ENCODE results near the gene GLRX5.

GLRX5 gene

DNA sequence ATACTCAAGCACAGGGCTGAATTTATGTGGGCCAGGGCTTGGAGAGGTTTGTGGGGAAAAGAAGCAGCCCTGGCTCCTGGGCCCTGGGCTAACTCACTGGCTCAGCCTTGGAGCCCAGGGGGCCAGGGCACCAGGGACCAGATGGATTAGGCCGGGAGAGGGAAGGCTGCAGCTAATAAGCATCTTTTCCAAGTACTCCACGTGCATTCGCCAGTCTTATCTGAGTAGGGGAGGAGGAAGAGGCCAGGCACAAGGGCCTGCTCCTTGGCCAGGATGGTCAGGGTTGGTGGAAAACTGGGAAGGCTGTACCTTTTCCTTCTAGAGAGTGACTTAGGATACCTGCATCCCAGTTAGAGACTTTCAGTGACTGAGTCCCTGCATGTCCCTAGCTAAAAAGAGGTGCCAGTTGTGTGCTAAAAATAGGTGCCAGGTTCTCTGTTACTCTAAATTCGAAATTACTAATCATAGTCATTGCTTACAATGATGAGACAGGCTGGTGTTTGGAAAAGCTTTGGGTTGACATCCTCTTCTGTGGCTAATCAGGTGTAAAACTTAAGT lies 1.3 kb downstream of the GLRX5 start:
- DNase-seq (ENCODE audit: low read depth): no peak

DNA sequence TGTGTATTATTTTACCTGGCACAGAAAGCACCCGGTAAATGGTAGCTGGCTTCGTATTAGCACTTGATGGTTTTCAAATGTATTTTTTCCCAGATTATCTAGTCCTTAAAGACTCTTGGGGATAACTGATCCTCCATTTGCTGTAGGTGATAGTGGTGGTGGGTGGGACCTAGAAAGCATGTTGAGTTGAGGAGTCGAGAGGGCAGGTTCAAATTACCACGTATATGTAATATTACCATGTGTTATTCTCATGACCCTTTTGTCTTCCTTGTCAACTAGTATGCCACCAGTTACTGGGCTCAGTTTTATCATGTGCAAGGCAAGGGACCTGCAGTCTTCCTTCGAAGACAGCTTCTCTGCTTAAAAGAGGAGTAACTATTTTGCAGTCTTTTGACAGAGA lies 1.8 kb downstream of the GLRX5 start:
- no peak for DNase-seq (ENCODE audit: low read depth)

DNA sequence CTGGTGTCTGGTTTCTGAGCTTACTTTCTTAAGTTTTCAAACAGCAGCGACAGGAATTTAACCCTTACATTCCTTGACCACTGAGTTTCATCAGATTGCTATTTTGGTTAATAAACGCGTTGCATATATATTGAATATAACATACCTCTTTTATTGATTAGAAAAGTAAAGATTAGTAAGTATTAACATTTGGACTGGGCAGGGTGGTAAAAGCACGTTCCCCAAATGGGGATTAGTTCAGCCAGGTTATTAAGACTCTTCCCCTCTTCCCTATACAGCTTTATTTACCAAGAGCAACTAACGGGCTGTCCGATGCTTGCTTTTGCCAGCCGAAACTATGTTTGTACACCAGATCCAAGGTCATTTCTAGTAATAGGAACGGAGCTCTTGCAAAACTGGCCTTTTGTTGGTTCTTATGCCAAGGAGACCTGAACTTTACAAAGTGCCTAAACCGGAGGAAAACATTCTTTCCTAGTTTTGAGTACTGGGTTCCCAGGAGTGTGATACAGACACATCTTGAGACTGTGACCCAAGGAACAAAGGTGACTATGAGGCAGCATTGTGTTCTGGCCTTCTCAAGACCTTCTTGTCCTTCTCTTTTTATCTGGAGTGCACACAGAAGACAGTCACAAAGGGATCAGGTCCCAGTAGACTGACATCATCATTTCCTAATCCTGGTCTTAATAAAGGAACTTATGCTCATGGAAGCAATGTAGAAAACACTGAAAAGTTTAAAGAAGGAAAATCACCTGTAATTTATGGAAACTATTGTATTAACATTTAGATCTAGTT lies 2.6 kb downstream of the GLRX5 start:
- DNase-seq (ENCODE audit: low read depth): no peak

DNA sequence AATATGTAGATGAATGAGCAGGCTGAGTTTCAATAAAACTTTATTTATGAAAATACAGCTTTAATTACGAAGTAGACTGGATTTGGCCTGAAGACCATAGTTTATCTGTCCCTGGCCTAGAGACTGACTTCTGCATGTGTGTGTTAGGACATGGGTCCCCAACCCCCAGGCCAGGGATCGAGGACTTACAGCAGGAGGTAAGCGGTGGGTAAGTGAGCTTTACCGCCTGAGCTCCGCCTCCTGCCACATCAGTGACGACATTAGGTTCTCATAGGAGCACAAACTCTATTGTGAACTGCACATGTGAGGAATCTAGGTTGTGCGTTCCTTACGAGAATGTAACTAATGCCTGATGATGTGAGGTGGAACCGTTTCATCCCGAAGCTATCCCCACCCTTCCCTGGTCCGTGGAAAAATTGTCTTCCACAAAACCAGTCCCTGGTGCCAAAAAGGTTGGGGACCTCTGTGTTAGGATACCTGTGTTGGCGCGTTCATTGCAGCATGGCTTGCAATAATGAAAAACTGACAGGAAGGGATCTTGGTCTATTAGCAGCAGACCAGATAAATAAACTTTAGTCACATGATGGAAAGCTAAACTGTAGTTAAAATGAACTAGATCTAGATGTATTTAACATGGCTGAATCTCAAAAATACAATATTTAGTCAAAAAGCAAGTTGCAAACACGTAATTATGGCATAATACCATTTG lies 4.1 kb downstream of the GLRX5 start:
- no peak for DNase-seq (ENCODE audit: low read depth)

DNA sequence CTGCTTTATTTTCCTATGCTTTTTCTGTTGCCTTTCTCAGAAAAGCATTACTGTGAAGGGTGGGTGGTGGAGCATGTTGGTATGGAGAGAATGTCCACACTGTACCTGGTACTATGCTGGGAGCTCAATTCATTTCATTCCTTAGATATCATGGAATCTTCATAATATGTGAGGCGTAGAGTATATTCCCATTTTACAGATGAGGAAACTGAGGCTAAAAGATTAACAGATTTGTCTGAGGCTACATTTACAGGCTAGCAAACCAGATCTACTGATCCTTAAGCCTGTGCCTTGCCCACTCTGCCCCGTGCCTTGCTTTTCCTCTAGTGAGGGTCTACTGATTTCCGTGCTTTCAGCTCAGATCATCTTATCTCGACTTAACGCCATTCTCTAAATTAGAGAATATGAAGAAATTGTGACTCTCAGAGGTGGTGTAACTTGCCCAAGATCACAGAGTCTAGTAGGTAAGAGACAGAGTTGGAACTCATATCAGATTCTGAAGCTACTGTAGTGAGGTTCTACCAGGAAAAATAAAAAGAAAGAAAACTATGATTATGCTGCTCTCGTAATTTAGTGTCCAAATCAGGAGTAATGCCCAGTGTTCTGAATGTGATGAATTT lies 5.5 kb downstream of the GLRX5 start:
- no peak for DNase-seq (ENCODE audit: low read depth)

DNA sequence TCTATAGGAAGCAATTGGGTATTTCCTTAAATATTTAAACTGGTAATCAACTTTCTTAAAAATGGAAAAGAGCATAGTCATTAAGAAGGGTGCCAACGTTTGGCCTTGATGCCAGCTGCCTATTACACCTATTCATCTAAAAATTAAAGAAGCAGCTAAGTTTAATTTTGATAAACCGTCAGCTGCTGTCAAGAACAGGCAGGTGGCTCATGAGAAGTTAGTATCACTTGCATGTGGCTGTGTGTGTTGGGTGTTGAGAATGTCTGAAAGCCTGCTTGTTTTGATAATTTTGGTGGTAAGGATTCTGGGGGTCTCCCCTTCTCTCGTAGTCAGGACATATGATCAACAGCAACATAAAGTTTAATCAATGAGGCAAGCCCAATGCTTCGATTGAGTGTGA lies 6.5 kb downstream of the GLRX5 start:
- DNase-seq (ENCODE audit: low read depth): no peak

DNA sequence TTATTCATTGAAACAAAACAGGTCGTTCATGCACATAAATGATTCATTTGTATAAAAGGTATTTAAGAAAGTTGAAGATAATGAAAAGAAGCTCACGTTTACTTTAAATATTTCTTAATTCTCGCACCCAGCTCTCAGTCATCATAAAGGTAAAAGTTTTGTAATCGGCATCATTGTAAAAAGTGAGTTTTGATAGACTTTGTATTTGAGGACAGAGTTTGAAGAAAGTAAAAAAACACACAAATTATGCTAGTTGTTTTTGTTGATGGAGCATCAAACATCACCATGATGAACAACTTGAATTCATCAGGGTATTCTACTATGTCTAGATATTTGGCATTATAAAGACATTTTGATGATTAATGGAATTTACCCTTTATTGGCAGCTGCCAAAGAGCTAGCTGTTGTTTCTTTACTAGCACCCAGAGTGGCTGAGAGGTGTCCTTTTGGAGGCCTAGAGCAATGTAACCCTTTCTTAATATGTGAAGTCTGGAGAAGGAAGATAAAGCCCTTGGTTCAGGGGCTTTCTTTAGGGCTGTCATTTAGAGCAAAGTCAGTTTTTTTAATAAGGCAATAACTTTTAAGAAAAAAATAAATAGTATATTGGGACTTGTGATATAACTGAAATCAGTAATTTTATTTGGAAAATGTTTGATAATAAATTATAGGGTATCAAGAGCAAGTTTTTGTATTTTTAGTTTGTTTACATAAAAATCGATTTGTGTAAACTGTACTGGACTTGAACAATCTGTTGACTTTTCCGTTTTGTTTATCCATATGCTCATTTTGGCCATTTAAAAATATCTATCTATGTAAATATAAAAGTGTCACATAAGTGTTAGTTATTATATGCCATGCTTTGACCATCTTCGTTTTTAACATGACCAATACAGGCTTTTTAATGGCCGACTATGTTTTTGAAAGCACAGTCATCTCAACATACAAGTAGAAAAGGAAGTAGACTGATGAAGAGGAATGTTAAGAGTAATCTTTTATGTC lies 7.4 kb downstream of the GLRX5 start:
- no peak for DNase-seq (ENCODE audit: low read depth)

DNA sequence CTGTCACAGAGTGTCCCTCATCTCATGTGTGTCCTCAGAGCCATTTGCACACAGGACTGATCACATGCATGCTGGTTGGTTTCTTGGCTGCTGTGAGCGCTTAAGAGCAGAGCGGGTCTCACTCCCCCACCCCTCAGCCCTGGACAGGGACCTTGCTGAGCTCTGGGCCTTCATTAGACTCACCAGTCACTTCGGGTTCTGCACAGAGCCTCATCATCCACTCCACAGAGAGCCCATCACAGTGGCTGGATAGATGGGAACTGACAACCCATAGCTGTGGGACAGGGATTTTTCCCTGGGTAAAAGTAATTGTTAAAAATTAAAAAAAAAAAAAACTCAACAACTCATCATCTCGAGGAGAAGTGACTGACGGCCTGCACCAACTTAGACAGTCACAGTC lies 8.2 kb downstream of the GLRX5 start:
- no peak for DNase-seq (ENCODE audit: low read depth)

DNA sequence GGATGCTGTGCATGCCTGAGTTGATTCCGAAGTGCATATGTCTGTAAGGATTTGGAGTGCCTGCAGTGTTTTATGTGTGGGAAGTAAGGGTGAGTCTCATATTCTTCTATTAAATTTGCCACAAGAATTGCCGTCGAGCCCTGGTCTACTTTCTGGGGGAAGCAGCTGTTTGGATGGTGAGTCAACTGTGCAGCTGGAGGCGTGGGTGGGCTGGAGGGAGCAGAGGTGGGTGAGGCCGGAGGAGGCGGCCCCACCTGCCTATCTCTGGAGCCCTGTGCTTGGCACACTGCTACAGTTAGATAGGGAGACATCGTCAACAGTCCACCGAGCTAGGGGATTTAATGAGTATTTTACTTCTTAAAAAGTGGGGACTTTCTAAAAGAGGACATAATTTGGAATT lies 9.7 kb downstream of the GLRX5 start:
- DNase-seq (ENCODE audit: low read depth): no peak

DNA sequence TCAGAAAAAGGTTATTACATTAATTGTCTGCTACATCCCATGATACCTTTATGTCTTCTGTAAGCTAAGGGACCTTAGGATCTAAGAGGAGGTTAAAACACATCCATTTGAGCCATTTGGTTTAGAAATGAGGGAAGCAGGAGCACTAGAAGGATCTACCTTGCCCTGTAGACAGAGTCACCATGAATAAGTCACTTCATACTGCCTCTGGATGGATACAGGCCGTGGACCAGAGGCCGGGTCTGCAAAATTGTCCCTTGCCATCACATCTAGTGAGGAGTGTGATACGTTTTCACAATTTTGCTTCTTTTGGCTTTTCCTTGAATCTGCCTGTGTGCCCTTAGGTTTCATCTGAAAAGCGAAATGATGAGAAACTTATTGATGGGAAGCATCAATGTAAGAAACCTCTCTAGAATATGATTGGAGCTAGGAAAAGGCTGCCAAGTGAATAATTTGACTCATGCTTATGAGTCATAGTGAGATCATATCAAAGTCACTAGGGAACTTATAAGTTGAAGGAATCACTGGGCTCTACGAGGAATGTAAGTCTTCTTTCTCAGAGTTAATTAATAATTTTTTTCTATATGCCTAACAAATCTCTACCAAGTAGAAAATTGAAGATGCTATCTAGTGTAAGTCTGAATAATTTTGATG lies 10.8 kb downstream of the GLRX5 start:
- DNase-seq (ENCODE audit: low read depth): no peak

DNA sequence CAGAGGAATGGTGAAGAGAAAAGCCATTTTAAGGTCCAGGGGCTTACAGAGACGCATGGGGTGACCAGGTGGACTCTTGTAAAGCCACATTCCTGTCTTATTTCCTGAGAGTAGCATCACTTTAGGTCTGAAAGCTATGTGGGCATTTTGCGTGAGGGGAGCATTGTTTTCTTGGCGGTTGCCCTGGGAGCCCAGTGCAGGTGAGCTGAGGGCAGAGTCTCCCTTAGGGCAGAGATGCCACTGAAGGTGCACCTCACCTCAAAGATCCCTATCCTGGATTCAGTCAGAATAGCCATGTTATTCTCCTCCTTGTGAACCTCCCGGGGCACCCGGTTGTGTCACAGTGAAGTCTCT lies 12.4 kb downstream of the GLRX5 start:
- no peak for DNase-seq (ENCODE audit: low read depth)

DNA sequence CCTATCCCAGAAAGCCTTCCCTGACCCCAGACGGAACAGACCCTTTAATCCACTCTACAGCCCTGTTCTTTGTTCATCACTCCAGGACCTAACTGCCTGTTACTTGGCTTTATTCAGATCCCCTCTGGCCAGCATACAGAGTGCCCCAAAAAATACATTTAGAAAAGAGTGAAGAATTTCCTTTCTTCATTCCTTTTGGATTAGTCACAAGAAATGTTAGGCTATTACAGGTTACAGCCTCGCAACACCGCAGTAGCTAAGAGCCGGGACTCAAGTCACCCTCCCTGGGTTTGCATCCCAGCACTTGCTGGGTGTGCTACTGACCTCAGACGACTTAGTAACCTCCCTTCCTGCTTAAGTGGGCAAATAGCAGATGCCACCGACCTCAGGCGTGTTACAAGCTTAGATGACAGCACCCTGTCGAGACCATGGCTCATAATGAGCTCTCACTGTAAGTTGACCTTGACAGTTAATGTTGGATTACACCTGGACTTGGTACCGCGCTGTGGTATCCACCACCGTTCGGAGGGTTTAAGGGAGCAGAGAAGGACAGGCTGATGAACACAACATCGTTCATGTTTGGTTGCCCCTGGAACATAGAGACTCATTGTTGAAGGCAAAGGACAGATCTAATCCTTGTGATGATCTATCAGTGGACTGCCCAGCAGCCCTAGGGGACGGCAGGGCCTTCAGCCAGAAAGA lies 12.9 kb downstream of the GLRX5 start:
- no peak for DNase-seq (ENCODE audit: low read depth)

DNA sequence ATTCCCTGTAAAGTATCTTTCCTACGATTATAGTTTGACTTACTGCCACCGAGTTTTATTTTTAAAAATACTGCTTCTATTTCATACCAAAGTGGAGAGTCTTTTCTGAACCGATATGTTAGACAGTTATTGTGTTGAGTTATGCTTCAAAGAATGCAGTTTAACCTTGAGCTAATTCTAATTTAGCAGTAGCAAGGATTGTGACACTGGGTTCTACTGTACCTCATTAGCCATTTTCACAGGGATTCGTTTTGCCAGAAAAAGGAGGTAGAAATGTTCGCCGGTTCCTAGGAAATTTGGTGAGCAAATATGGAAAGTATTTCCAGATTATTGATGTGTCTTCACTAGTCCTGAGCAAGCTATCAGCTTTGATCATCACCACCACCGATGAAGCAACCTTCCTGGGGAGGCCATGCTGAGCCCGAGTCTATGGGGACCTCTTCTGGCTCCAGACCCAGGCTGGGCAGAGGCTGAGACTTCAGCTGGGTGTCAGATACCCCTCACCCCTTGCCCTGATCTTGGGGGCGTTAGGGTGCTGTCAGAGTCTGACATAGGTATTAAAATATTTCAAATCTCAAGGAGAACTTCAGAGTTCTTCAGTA lies 13.6 kb downstream of the GLRX5 start:
- no peak for DNase-seq (ENCODE audit: low read depth)

DNA sequence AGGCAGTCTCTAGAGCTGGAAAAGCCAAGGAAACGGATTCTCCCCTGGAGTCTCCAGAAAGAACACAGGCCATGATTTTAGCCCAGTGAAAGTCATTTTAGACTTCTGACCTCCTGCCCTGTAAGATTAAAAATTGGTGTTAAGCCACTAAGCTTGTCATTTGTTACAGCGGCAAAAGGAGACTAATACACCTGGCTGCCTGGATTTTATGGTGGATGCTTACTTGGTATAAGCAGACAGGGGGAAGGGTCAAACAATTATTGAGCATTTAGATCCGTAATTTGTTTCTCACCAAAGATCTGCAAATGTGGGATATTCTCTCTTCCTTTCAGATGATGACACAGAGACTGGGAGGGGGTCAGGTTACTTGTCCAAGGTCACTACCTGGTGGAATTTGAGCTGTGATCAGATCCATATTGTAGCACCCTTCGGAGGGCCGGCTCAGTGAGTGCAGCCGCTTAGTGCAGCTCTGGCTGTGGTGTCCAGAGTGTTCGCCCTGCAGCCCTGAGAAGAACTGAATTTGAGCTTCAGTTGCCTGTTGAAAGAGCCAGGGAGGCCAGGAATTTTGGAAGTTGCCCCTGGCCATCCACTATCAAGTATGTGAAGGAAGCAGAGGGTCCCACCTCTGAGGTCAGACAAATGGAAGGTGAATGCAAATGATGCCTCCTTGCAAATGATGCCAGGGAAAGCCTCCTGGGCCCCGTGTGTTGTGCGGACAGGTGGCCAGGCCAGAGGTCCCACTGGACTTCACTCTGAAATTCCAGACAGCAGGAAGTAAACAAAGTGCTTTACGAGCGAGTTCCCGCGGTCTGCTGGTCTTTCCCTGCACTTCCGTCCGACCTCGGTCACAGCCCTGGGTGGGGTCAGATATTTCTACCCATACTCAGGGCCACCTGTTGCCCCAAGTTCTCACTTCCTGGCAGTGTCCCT lies 15.1 kb downstream of the GLRX5 start:
- no peak for DNase-seq (ENCODE audit: low read depth)

DNA sequence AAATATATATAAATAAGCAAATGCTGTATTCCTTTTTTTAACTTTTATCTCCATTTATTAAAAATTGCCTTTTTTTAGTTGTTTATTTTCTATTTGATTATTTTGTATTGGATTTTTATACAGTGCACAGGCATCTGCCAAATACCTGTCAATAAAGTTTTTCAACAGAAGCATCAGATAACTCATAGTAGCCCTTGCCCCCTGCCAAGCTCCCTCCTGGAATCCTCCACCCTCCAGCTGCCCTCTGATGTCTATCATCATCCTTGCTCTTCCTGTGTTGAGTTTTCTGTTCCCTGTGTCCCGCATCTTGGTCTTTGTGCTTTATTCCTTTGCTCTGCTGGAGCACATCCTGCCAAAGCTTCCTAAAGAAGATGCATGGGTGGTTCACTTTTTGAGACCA lies 16.6 kb downstream of the GLRX5 start:
- no peak for DNase-seq (ENCODE audit: low read depth)

DNA sequence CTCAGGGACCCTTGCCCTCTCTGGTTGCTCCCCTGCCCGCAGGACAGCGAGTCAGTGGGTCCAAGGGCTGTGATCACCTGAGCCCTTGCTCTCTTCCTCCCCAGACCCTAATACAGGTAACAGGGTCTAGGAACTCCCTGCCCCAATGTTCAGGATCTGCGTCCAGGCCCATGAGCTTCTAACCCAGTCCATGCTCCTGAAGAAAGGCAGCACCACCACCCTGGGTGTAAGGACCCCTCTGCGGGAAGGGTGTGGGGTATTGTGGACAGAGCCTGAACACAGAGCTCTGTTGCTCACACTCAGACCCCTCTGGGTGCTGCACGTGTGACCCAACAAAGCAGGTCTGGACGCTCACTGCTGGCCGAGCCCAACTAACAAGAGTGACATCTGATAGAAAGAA lies 18.3 kb downstream of the GLRX5 start:
- DNase-seq (ENCODE audit: low read depth): no peak

DNA sequence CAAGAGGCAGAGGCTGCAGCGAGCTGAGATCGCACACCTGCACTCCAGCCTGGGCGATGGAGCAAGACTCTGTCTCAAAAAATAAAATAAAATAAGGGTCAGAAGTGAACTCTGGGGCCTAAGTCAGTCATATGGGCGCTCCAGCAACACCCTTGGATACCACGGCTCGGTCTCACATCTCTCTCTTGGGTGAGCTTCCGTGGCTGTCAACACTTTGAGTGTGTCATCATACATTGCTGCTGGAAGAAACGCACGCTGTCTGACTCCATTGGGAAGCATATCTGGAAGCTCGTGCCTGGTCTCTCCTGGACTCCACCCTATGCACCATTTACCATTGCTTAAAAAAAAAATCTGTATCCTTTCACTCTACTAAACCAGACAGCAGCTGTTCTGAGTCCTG lies 20.2 kb downstream of the GLRX5 start:
- no peak for DNase-seq (ENCODE audit: low read depth)

DNA sequence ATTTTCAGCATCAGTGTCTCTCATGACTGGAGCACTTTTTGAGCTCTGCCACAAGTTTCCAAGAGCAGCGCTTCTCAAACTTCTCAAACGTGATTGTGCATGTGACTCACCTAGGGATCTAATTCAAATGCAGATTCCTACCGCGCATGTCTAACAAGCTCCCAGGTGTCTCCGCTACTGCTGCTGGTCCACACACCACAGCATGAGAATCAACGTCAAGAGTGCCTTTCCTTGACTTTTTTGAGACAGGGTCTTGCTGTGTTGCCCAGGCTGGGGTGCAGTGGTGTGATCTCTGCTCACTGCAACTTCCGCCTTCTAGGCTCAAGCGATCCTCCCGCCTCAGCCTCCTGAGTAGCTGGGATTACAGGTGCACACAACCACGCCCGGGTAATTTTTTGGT lies 22.4 kb downstream of the GLRX5 start:
- no peak for DNase-seq (ENCODE audit: low read depth)

DNA sequence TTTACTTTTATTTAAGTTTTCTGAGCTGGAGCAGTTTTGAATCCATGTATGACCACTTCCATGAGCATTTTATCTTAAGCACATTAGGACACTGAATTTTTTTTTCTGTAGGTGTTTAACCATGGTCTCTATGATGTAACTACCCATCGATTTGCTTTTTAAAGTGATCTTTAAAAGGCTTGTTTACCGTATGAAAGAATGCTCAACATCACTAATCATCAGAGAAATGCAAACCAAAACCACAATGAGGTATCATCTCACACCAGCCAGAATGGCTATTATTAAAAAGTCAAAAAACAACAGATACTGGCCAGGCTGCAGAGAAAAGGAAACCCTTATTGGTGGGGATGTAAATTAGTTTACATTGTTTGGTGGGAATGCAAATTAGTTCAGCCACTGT lies 23.0 kb downstream of the GLRX5 start:
- DNase-seq (ENCODE audit: low read depth): no peak

Measured in T-helper 22 cell (primary cell).